Aorta (tissue), 5 donors: ENCODE data around the gene MAL. TPM values are rescaled to one million over a fixed set of nuclear protein-coding genes. Genes with fewer than 3 reads are reported as not detected.

ENCODE experiments used
- ATAC-seq: fragments of 200-7000 bp; cut with Tn5 transposase; one replicate; pipeline ENCODE4 v1.9.1; 2022; ENCODE audit warnings: moderate library complexity; ENCODE audit not compliant: low FRiP score
- DNase-seq, 2 donors: peaks; one replicate each; pipeline ENCODE4 v3.0.0-alpha.2; 2020
- H3K27ac ChIP-seq, 2 donors: one replicate each; pipeline ENCODE4 v1.5.1; 2013; ENCODE audit warnings: low read length in 2 of 2, mild to moderate bottlenecking in 2 of 2, moderate library complexity in 2 of 2, control low read depth in 1 of 2, inconsistent platforms in 1 of 2, low read depth in 1 of 2
- H3K27me3 ChIP-seq, 2 donors: one replicate each; pipeline ENCODE4 v1.6.1; 2013; ENCODE audit warnings: control low read depth in 1 of 2, low read length in 1 of 2, mild to moderate bottlenecking in 1 of 2, moderate library complexity in 1 of 2; ENCODE audit not compliant: insufficient read depth in 2 of 2, control insufficient read depth in 1 of 2
- H3K36me3 ChIP-seq, 2 donors: one replicate each; pipeline ENCODE4 v1.6.1; 2013; ENCODE audit warnings: control low read depth in 1 of 2, low read length in 1 of 2, mild to moderate bottlenecking in 1 of 2; ENCODE audit not compliant: insufficient read depth in 2 of 2, control insufficient read depth in 1 of 2
- H3K4me1 ChIP-seq, 2 donors: one replicate each; pipeline ENCODE4 v1.6.1; 2013; ENCODE audit warnings: low read length in 2 of 2, control low read depth in 1 of 2, mild to moderate bottlenecking in 1 of 2, moderate library complexity in 1 of 2; ENCODE audit not compliant: insufficient read depth in 2 of 2, control insufficient read depth in 1 of 2
- H3K4me3 ChIP-seq, 2 donors: one replicate each; pipeline ENCODE4 v1.5.1; 2013; ENCODE audit warnings: low read length in 2 of 2, control low read depth in 1 of 2, mild to moderate bottlenecking in 1 of 2
- H3K9me3 ChIP-seq: one replicate; pipeline ENCODE4 v1.6.1; 2013; ENCODE audit warnings: mild to moderate bottlenecking, low read length; ENCODE audit not compliant: control insufficient read depth
- WGBS, 2 donors: extraction: QIAGEN DNeasy Blood & Tissue Kit; methylation state at CpG; one replicate each; pipeline ENCODE4 v1.1.7; 2013; 5-methylcytosine and 5-hydroxymethylcytosine counted together
- intact Hi-C, 2 donors: fragments of 100-400 bp; cut with DNase I; formaldehyde crosslinking; loops; one replicate each; pipeline versions ENCODE4 v1.14.2 to v1.15.0; 2022
- polyA plus RNA-seq, 2 donors: library from polyadenylated mRNA; stranded (reverse); fragments of 200-250 nt; gene quantifications; one replicate each; pipeline ENCODE4 v1.2.3, GENCODE V29; 2013
- total RNA-seq, 2 donors: library from RNA; stranded (reverse); fragmentation: NEBNext Ultra II Directional; extraction: Animal tissue kit (Norgen Biotek cat#: 25700); gene quantifications; one replicate each; pipeline ENCODE4 v1.2.1, GENCODE V29; 2021
- donor health status: healthy with polysubstance abuse.
- donor health status: Bipolar disorder and iron deficiency.
- donor health status: DM: no; HTN: no; CAD: no.
- donor health status: DM: no; HTN: no; CAD: no.
- donor health status: DM: yes; HTN: yes; CAD: no.

Gene MAL
- total and polyA plus RNA-seq, 4 donors: 0.49 to 2.0 (median 1.5) TPM

DNA sequence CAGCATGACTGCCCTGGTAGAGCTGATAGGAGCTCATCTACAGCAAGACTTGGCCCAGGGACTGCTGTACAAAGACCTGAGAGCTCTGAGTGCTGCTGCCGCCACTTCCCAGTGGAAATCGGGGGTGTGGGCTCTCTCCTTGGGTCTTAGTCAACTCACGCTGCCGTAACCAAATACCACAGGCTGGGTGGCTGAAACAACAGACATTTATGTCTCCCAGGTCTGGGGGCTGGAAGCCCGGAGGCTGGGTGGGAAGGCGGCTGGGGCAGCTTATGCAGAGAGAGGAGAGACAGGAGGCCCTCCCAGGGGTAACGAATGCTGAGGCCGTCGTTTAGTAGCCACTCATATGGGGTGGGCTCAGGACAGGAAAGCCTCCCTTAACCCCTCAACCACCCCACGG is 15.4 kb upstream of the MAL start:
- no peaks in the 10 kb centered on the region for H3K4me1 ChIP-seq
- H3K27ac ChIP-seq: no peak overlapping the region
- H3K4me3 ChIP-seq: no peak overlapping the region
- ATAC-seq (no peak), DNase-seq (peak in 1 of 2 donors; percentile 13)
- 64 to 71% methylated on average over 10 of the region's 10 CpGs for whole genome bisulfite sequencing, 2 donors
- no peaks in the 10 kb centered on the region for H3K9me3 ChIP-seq
- intact Hi-C loops: no loop called here
- H3K36me3 ChIP-seq: no peaks in the 10 kb centered on the region
- H3K27me3 ChIP-seq: no peaks in the 10 kb centered on the region

DNA sequence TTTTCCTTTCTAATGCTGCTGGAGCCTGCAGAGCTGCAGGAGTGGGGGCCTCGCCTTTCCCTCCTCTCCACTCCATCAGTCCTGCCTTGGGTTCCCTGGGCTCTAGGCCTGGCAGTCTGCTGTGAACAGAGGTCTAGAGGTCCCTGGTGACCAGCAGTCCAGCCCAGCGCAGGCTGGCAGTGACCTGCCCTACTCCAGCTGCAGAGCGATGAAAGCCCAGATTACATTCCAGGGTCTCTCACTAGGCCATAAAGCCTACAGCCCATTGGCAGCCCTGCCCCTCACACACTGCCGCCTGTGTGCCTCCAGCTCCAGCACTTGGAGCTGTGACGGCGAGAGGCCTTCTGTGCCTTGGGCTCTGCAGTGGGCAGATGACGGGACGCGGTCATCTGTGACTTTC is 14.8 kb upstream of the MAL start:
- ATAC-seq (no peak), DNase-seq (peak in 1 of 2 donors; percentile 19)
- H3K27me3 ChIP-seq: no peaks in the 10 kb centered on the region
- no peak overlapping the region for H3K27ac ChIP-seq
- H3K9me3 ChIP-seq: no peaks in the 10 kb centered on the region
- H3K4me3 ChIP-seq: no peak overlapping the region
- H3K4me1 ChIP-seq: no peaks in the 10 kb centered on the region
- intact Hi-C loops: no loop called here
- WGBS, 2 donors: 89 to 95% methylated on average over 9 of the region's 9 CpGs
- H3K36me3 ChIP-seq: no peaks in the 10 kb centered on the region

DNA sequence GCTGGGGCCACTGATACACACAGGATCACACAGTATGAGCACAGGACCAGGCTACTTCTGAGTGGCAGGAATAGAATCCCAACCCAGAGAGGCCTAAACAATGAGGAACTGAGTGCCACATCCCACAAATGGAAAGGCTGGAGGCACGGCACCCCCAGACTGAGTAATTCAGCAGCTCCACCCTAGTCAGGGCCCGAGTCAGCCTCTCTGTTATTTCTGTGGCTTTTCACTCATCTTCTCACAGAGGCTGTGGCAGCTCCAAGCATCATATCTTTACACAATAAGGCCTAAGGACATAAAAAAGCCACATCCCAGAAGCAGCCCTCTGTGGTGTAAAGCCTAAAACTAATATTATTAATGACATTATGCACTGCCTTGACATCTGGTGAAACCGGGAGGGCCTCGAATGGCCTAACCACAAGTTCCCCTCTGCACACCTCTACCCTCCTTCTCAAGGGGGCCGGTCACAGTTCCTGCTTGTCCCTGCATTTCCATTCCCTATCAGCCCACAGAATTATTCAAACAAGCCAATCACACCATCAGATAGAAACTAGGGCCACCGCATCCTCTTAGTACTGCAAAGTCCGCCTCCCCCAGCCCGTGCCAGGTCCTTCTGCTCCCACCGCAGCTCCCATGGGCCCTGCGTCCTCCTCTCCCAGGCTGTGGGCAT is 12.5 kb upstream of the MAL start:
- DNase-seq (peak in 1 of 2 donors; percentile 3), ATAC-seq (no peak)
- Histone ChIP-seq H3K4me3 (no peak overlapping the region), H3K9me3 (no peaks in the 10 kb centered on the region), H3K4me1 (no peaks in the 10 kb centered on the region), H3K27me3 (no peaks in the 10 kb centered on the region), H3K36me3 (no peaks in the 10 kb centered on the region), H3K27ac (no peak overlapping the region)
- intact Hi-C loops: no loop called here
- 86 to 88% methylated on average over 10 of the region's 10 CpGs for WGBS, 2 donors

DNA sequence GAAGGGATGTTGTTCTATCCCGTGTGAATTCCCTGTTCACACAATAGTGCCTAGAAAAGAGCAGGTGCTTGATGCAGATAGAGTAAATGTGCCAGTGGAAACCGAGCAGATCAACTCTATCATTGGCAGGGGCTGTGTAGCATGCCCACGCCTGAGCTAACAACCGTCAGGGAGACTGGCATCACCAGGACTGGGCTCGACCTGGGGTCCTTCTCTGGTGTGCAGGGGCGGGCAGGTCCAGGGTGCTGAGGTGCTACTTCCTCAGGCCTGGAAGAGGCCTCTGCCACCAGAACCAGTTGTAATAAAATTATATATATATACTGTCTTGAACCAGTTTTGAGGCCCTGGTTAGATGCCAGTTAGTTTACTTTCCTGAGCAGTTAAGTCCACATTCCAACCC is 11.8 kb upstream of the MAL start:
- intact Hi-C loops: no loop called here
- Histone ChIP-seq H3K4me3 (no peak overlapping the region), H3K36me3 (no peaks in the 10 kb centered on the region), H3K27me3 (no peaks in the 10 kb centered on the region), H3K4me1 (no peaks in the 10 kb centered on the region), H3K27ac (no peak overlapping the region), H3K9me3 (no peaks in the 10 kb centered on the region)
- 87 to 91% methylated on average over 6 of the region's 6 CpGs for WGBS, 2 donors
- no peak for DNase-seq
- ATAC-seq: no peak

DNA sequence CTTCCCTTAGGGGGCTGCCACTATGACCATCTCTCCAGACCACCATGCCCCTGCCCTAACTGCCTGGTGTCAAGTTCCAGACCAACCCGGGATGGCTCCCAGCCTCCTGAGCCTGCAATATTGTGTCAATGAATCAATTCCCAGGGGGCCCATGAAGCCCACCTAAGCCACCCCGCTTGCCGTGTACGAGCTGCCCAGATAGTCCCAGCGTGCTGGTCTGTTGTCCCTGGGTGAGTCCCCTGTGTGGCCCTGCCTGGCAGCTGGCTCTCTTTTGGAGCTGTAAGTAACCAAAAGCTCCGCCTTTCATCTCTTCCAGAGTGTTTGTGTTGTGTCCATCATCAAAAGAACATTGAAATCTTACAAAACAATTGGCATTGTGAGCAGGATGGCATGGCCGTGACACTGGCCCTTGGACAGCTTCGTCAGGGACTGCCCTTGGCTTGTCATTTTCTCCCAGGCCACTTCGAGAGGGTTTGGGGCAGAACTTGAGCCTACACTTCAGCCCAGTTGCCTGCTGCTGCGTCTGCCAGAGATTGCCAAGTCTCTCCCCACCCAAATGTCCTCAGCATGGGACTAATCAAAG is 11.3 kb upstream of the MAL start:
- intact Hi-C loops: no loop called here
- Histone ChIP-seq H3K4me1 (no peaks in the 10 kb centered on the region), H3K36me3 (no peaks in the 10 kb centered on the region), H3K27ac (no peak overlapping the region), H3K4me3 (no peak overlapping the region), H3K27me3 (no peaks in the 10 kb centered on the region), H3K9me3 (no peaks in the 10 kb centered on the region)
- 79 to 83% methylated on average over 10 of the region's 10 CpGs for WGBS, 2 donors
- no peak for ATAC-seq
- no peak for DNase-seq

DNA sequence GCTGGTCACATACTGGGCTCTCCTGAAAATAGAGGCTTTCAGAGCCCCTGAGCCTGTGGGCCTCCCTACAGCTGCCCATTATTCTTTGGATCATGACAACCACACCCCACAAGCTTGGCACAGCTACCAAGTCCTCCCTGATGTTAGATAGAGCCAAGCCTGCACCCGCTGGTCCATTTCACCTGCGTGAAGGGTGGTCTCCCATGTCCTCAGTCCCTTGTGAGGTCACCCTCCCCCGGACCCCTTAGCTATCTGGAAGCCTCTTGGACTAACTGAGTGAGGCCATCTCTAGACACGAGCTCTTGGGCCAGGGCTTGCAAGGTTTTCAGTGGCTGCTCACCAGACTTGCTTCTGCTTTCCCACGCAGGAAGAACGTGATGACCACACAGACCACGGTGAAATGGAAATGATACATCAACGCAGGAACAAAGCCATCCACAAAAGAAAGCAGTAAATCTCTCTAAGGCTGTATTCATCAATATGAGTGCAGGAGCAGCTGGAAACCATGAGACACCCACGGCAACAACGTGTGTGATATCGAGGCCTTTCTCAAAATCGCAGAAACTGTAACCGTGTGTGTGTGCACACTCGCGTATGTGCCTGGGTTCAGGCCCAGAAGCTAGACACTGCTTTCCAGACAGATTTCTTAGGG is 10.1 kb upstream of the MAL start:
- no peaks in the 10 kb centered on the region for H3K36me3 ChIP-seq
- H3K27ac ChIP-seq: no peak overlapping the region
- intact Hi-C loops: no loop called here
- no peak overlapping the region for H3K4me3 ChIP-seq
- H3K4me1 ChIP-seq: no peaks in the 10 kb centered on the region
- no peaks in the 10 kb centered on the region for H3K27me3 ChIP-seq
- DNase-seq (no peak), ATAC-seq (no peak)
- 82 to 84% methylated on average over 15 of the region's 15 CpGs for WGBS, 2 donors
- H3K9me3 ChIP-seq: no peaks in the 10 kb centered on the region

DNA sequence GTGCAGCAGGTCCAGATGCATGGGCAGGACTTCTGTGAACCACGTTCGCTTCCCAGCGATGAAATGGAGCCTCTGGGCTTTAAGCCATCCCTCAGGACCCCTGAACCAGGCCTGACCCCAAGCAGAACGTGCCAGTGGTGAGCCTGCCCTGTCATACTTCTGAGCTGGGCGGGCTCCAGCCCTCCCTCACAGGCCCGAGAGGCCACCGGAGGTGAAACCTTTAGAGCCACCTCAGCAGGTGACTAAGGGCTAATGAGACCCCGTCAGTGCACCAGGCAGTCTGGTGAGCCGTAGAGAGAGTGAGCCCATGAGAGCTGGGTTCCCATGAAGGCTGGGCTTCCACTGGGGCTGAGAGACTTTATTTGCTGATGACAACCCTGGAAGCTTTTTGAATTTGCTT is 8.9 kb upstream of the MAL start:
- Histone ChIP-seq H3K4me1 (no peaks in the 10 kb centered on the region), H3K9me3 (no peaks in the 10 kb centered on the region), H3K27me3 (no peaks in the 10 kb centered on the region), H3K4me3 (no peak overlapping the region), H3K36me3 (no peaks in the 10 kb centered on the region), H3K27ac (no peak overlapping the region)
- ATAC-seq (no peak), DNase-seq (no peak)
- 78 to 80% methylated on average over 9 of the region's 9 CpGs for WGBS, 2 donors
- intact Hi-C loops: no loop called here

DNA sequence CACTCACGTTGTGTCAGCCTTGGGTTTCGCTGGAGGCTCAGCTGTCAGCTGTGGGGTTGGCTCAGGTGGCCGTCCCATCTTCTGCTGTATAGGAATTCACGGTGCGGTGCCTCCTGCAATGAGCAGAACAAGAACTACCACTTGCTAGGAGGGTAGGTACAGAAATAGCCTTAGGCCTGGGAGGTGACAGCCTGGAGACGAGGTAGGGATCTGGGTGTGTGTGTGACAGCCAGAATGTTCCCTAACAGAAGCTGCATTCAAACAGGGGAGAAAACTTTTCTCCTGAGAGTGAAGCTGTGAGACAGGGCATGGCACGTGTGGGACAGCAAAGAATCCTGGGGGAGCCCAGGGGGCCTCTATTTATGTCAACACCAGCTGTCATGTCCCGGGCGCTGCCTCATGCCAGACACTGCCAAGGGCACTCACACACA is 8.4 kb upstream of the MAL start:
- ATAC-seq (no peak), DNase-seq (no peak)
- H3K36me3 ChIP-seq: no peaks in the 10 kb centered on the region
- no peaks in the 10 kb centered on the region for H3K4me1 ChIP-seq
- H3K4me3 ChIP-seq: no peak overlapping the region
- no peak overlapping the region for H3K27ac ChIP-seq
- H3K9me3 ChIP-seq: no peaks in the 10 kb centered on the region
- 81 to 82% methylated on average over 9 of the region's 9 CpGs for WGBS, 2 donors
- intact Hi-C loops: no loop called here
- no peaks in the 10 kb centered on the region for H3K27me3 ChIP-seq

DNA sequence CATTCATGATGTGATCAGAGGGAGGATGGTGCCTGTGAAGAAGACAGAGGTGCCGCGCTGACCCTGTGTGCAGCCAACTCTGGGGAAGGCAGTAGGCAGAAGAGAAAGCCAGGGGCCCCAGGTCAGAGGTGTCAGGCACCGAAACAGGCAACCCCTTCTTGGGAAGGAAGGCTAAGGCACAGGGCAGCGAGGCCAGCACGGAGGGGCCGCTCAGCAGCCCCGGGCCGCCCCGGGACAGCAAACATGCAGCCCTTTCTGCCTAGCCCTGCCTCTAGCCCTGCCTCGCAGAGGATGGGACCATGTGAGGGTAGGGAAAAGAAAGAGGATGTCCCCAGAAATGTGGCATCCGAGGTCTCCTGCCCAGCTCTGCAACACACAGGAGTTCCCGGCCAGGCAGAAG is 7.7 kb upstream of the MAL start:
- H3K27ac ChIP-seq: no peak overlapping the region
- H3K9me3 ChIP-seq: no peaks in the 10 kb centered on the region
- no peak overlapping the region for H3K4me3 ChIP-seq
- intact Hi-C loops: no loop called here
- no peak for ATAC-seq
- H3K27me3 ChIP-seq: no peaks in the 10 kb centered on the region
- 78 to 85% methylated on average over 12 of the region's 12 CpGs for WGBS, 2 donors
- no peaks in the 10 kb centered on the region for H3K4me1 ChIP-seq
- H3K36me3 ChIP-seq: no peaks in the 10 kb centered on the region
- no peak for DNase-seq
